CD14-positive monocyte (primary cell): ENCODE data around the gene SCN9A. TPM values are rescaled to one million over a fixed set of nuclear protein-coding genes. Genes with fewer than 3 reads are reported as not detected.

Experiments
- DNase-seq, 3 donors: peaks; one replicate each; pipeline ENCODE4 v3.0.0-alpha.2; 2011 to 2022
- H2AFZ ChIP-seq: 2 replicates; pipeline ENCODE4 v1.6.0; 2012; ENCODE audit warnings: mild to moderate bottlenecking, low read depth, low read length, inconsistent platforms; ENCODE audit not compliant: insufficient read depth, poor library complexity, severe bottlenecking
- H3K27ac ChIP-seq, 2 donors: 1 replicate in 1 of 2; 2 replicates in 1 of 2; pipeline ENCODE4 v1.5.1; 2012 to 2013; ENCODE audit warnings: low read length in 2 of 2, control low read depth in 1 of 2, inconsistent platforms in 1 of 2, low read depth in 1 of 2, mild to moderate bottlenecking in 1 of 2
- H3K27me3 ChIP-seq, 2 donors: one replicate each; pipeline versions ENCODE4 v1.6.0 to v1.6.1; 2011 to 2013; ENCODE audit warnings: low read length in 2 of 2; ENCODE audit not compliant: control insufficient read depth in 2 of 2, insufficient read depth in 2 of 2
- H3K36me3 ChIP-seq, 2 donors: replicated peaks in 1 of 2; 1 replicate in 1 of 2; 2 replicates in 1 of 2; pipeline versions ENCODE4 v1.5.1 to v1.6.1; 2012 to 2013; ENCODE audit warnings: low read length in 2 of 2, control low read depth in 1 of 2, inconsistent platforms in 1 of 2, mild to moderate bottlenecking in 1 of 2; ENCODE audit not compliant: insufficient read depth in 2 of 2, control insufficient read depth in 1 of 2
- H3K4me1 ChIP-seq, 2 donors: 1 replicate in 1 of 2; 2 replicates in 1 of 2; pipeline versions ENCODE4 v1.5.1 to v1.6.1; 2012 to 2013; ENCODE audit warnings: low read length in 2 of 2, control low read depth in 1 of 2, inconsistent platforms in 1 of 2, mild to moderate bottlenecking in 1 of 2, moderate library complexity in 1 of 2; ENCODE audit not compliant: insufficient read depth in 2 of 2, control insufficient read depth in 1 of 2
- H3K4me2 ChIP-seq: replicated peaks from 2 replicates; pipeline ENCODE3; 2012; ENCODE audit warnings: low read length, moderate library complexity, mild to moderate bottlenecking; ENCODE audit not compliant: poor library complexity, severe bottlenecking; ENCODE audit errors: extremely low read depth
- H3K4me3 ChIP-seq, 3 experiments: fragments of 200-600 bp in 1 of 3; sonication (generic) in 1 of 3; replicated peaks in 1 of 3; 1 replicate in 2 of 3; 2 replicates in 1 of 3; pipeline ENCODE4 v1.5.1; 2011 to 2013; ENCODE audit warnings: low read length in 3 of 3, mild to moderate bottlenecking in 3 of 3, control low read depth in 2 of 3, low read depth in 2 of 3, inconsistent platforms in 1 of 3, moderate library complexity in 1 of 3
- H3K79me2 ChIP-seq: 2 replicates; pipeline ENCODE4 v1.6.0; 2012; ENCODE audit warnings: mild to moderate bottlenecking, control low read depth, inconsistent platforms, low read length, moderate library complexity; ENCODE audit not compliant: insufficient read depth
- H3K9ac ChIP-seq: 2 replicates; pipeline ENCODE4 v1.6.0; 2017; ENCODE audit warnings: low read length, mild to moderate bottlenecking; ENCODE audit not compliant: insufficient read depth, poor library complexity, severe bottlenecking
- H3K9me3 ChIP-seq, 2 donors: replicated peaks in 1 of 2; 1 replicate in 1 of 2; 2 replicates in 1 of 2; pipeline versions ENCODE4 v1.5.1 to v1.6.1; 2012 to 2013; ENCODE audit warnings: low read length in 2 of 2, control low read depth in 1 of 2; ENCODE audit not compliant: control insufficient read depth in 1 of 2, insufficient read depth in 1 of 2
- H4K20me1 ChIP-seq: 2 replicates; pipeline ENCODE4 v1.6.0; 2012; ENCODE audit warnings: mild to moderate bottlenecking, low read length, control low read depth, moderate library complexity; ENCODE audit not compliant: insufficient read depth
- H3K27ac Mint-ChIP-seq, 7 donors: one replicate each; pipeline ENCODE4 v1.8.0; 2020; ENCODE audit warnings: mild to moderate bottlenecking in 7 of 7, mixed read lengths in 7 of 7, moderate library complexity in 6 of 7, inconsistent platforms in 2 of 7
- H3K27me3 Mint-ChIP-seq, 3 donors: one replicate each; pipeline ENCODE4 v1.8.0; 2021 to 2022; ENCODE audit warnings: low read depth in 3 of 3, mild to moderate bottlenecking in 3 of 3, mixed read lengths in 3 of 3, moderate library complexity in 3 of 3, inconsistent platforms in 1 of 3
- H3K36me3 Mint-ChIP-seq, 2 donors: one replicate each; pipeline ENCODE4 v1.8.0; 2020; ENCODE audit warnings: mixed read lengths in 2 of 2, inconsistent platforms in 1 of 2, mild to moderate bottlenecking in 1 of 2
- H3K4me1 Mint-ChIP-seq: one replicate; pipeline ENCODE4 v1.8.0; 2020; ENCODE audit warnings: mild to moderate bottlenecking, mixed read lengths
- H3K4me3 Mint-ChIP-seq, 2 donors: one replicate each; pipeline ENCODE4 v1.8.0; 2020; ENCODE audit warnings: mild to moderate bottlenecking in 2 of 2, mixed read lengths in 2 of 2, moderate library complexity in 1 of 2
- H3K9me3 Mint-ChIP-seq, 7 donors: one replicate each; pipeline ENCODE4 v1.8.0; 2020 to 2022; ENCODE audit warnings: mixed read lengths in 7 of 7, mild to moderate bottlenecking in 6 of 7, moderate library complexity in 6 of 7, inconsistent platforms in 2 of 7
- CTCF ChIP-seq: fragments of 200-600 bp; IDR thresholded peaks from one replicate; pipeline ENCODE4 v1.8.0; 2022; ENCODE audit warnings: antibody characterized with exemption, mild to moderate bottlenecking
- WGBS: methylation state at CpG from one replicate; pipeline ENCODE4 v1.1.5; 2013; ENCODE audit warnings: missing lambda C conversion rate; ENCODE audit not compliant: insufficient coverage; 5-methylcytosine and 5-hydroxymethylcytosine counted together
- intact Hi-C, 2 donors: fragments of 100-400 bp; cut with micrococcal nuclease; formaldehyde crosslinking; loops; one replicate each; pipeline versions ENCODE4 v1.15.0 to v1.15.1; 2023
- polyA plus RNA-seq, 3 donors: library from polyadenylated mRNA; depleted of rRNA in 1 of 3; unstranded in 2 of 3; stranded (reverse) in 1 of 3; fragments of 300-500 nt in 2 of 3; fragments of >200 nt in 1 of 3; fragmentation: Illumina TruSeq in 2 of 3; gene quantifications; 1 replicate in 2 of 3; 2 replicates in 1 of 3; pipeline ENCODE4 v1.2.3, GENCODE V29; 2012 to 2021

The SCN9A gene
- polyA plus RNA-seq, 3 donors = 0.24 to 0.67 (median 0.26) TPM

DNA sequence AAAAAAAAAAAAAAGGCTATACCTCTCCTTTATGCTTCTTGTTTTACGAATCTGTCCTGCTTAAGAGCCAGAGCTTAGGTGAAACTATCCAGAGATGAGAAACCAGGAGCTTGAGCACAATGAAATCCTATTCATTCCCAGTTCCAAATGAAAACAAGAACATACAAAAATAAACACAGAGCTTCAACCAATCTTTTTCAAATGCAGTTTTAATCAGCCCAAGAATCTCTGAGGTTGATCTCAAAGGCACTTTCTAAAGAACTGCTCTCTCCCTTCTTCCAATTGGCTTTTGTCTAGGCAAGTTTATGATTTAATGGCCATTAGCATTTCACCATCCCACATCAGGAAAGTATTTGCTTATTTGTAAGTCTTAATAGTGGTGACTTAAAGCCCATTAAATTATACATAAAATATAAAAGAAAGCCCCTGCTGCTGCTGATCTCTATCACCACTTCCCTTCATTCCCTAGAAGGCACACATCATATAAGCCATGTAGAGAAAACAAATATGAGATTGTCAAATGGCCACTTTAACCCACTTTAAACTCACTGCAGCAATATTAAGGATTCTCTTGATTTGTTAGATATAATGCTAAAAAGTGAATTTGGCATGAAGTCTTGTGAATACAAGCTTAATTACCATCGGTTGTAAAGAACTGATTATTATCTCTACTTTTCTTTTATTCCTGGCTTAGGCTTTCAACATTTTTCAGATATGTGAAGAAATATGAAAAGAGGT lies 29.3 kb upstream of the SCN9A start:
- Mint-ChIP-seq H3K36me3 (no peaks in the 10 kb centered on the region), H3K9me3 (no peaks in the 10 kb centered on the region), H3K27me3 (peaks cover 0 to 8% (median 5%) of the 10 kb centered on the region in 3 donors), H3K4me3 (no peak overlapping the region), H3K4me1 (peaks cover 10% of the 10 kb centered on the region), H3K27ac (no peak overlapping the region)
- Histone ChIP-seq H3K79me2 (no peaks in the 10 kb centered on the region), H3K9ac (no peak overlapping the region), H4K20me1 (no peaks in the 10 kb centered on the region), H2AFZ (no peak overlapping the region), H3K4me1 (peaks cover 0 to 3% of the 10 kb centered on the region in 2 donors), H3K4me2 (no peak overlapping the region), H3K9me3 (no peaks in the 10 kb centered on the region), H3K36me3 (no peaks in the 10 kb centered on the region), H3K27ac (no peak overlapping the region), H3K27me3 (no peaks in the 10 kb centered on the region), H3K4me3 (no peak overlapping the region)
- WGBS = 88% methylated on average over 1 of the region's 2 CpGs
- DNase-seq = no peak
- TF ChIP-seq CTCF = no peak
- intact Hi-C loops = no loop called here

DNA sequence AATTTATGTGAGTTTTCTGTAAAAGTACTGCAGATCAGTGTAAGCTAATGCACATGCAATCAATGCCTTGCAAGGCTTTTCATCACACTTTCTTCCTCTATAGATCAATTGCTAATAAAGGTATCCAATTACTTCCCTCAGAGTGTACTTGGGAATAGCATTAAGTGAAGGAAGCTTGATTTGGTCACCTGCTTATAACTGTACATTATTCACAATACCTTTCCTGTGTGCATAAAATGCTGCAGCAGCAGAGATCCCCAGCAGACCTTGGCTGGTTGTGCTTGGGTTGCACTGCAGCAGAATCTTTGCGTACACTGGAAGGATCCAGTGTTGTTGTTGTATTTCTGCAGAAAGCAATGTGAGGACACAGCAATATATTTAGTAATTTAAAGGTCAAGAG lies 18.5 kb upstream of the SCN9A start:
- H3K4me3 Mint-ChIP-seq = no peak overlapping the region
- WGBS = no CpG with 5 or more reads among the region's 1 CpG
- H3K36me3 ChIP-seq = no peaks in the 10 kb centered on the region
- H3K27me3 ChIP-seq = no peaks in the 10 kb centered on the region
- H3K4me2 ChIP-seq = no peak overlapping the region
- no peaks in the 10 kb centered on the region for H3K9me3 ChIP-seq
- H3K27ac ChIP-seq = no peak overlapping the region
- intact Hi-C loops = no loop called here
- H3K79me2 ChIP-seq = no peaks in the 10 kb centered on the region
- peaks cover 1% of the 10 kb centered on the region for H3K4me1 Mint-ChIP-seq
- no peak overlapping the region for H3K27ac Mint-ChIP-seq
- H3K36me3 Mint-ChIP-seq = no peaks in the 10 kb centered on the region
- no peak overlapping the region for H2AFZ ChIP-seq
- no peaks in the 10 kb centered on the region for H4K20me1 ChIP-seq
- no peak for TF ChIP-seq CTCF
- no peak overlapping the region for H3K9ac ChIP-seq
- no peaks in the 10 kb centered on the region for H3K4me1 ChIP-seq
- peaks cover 0 to 2% (median 0%) of the 10 kb centered on the region in 3 donors for H3K27me3 Mint-ChIP-seq
- no peak for DNase-seq
- no peak overlapping the region for H3K4me3 ChIP-seq
- H3K9me3 Mint-ChIP-seq = peaks cover 0 to 4% (median 0%) of the 10 kb centered on the region in 7 donors
